Measurements from ENCODE around the gene MYO3B. TPM values are rescaled to one million over a fixed set of nuclear protein-coding genes. Genes with fewer than 3 reads are reported as not detected.

MYO3B gene
- polyA plus RNA-seq, 1 donor (not counting 4 experiments of a cell fraction or from before 2014, with no cell fraction given), result 4.4 TPM

DNA sequence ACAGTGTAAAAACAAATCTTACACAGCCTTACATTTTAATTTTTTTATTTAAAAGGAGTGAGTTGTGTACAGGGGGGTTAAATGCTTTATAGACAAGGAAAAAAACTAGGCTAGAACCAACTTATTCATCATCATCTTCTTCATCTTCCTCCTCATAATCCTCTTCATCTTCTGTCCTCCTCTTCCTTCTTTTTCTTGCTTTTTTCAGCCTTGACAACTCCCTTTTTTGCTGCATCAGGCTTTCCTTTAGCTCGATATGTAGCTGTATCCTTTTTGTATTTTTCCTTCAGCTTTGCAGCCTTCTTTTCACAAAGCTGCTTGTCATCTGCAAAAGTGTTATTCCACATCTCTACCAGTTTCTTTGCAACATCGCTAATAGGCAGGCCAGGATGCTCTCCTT lies 423.5 kb downstream of the MYO3B start:
- H3K4me1 ChIP-seq (ENCODE audit: control insufficient read depth, extremely low read depth, insufficient read depth, low read length), result no peaks in the 10 kb centered on the region
- FAIRE-seq, result no peak
- H3K9me3 ChIP-seq (ENCODE audit: control insufficient read depth, low read depth, low read length), result no peaks in the 10 kb centered on the region
- H3K4me3 ChIP-seq (ENCODE audit: control insufficient read depth in 2 of 3, extremely low read depth in 1 of 3, insufficient read depth in 2 of 3, low read depth in 1 of 3, low read length in 3 of 3), result no peak overlapping the region
- H4K20me1 ChIP-seq (ENCODE audit: control insufficient read depth, extremely low read depth, insufficient read depth, low read length), result no peaks in the 10 kb centered on the region
- no peaks in the 10 kb centered on the region for H3K27me3 ChIP-seq (ENCODE audit: control insufficient read depth, extremely low read depth, insufficient read depth, low read length)
- H3K4me2 ChIP-seq (ENCODE audit: control insufficient read depth, extremely low read depth, insufficient read depth, low read depth, low read length), result no peak overlapping the region
- DNase-seq (ENCODE audit: low read depth, low spot score), result no peak
- H2AFZ ChIP-seq (ENCODE audit: control insufficient read depth, low read length), result no peak overlapping the region
- no peaks in the 10 kb centered on the region for H3K36me3 ChIP-seq (ENCODE audit: control insufficient read depth in 2 of 2, extremely low read depth in 1 of 2, insufficient read depth in 2 of 2, low read length in 2 of 2)
- no peaks in the 10 kb centered on the region for H3K79me2 ChIP-seq (ENCODE audit: control insufficient read depth, insufficient read depth, low read length)
- TF ChIP-seq, protein P1, sequence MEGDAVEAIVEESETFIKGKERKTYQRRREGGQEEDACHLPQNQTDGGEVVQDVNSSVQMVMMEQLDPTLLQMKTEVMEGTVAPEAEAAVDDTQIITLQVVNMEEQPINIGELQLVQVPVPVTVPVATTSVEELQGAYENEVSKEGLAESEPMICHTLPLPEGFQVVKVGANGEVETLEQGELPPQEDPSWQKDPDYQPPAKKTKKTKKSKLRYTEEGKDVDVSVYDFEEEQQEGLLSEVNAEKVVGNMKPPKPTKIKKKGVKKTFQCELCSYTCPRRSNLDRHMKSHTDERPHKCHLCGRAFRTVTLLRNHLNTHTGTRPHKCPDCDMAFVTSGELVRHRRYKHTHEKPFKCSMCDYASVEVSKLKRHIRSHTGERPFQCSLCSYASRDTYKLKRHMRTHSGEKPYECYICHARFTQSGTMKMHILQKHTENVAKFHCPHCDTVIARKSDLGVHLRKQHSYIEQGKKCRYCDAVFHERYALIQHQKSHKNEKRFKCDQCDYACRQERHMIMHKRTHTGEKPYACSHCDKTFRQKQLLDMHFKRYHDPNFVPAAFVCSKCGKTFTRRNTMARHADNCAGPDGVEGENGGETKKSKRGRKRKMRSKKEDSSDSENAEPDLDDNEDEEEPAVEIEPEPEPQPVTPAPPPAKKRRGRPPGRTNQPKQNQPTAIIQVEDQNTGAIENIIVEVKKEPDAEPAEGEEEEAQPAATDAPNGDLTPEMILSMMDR (optimal IDR thresholded peaks at IDR 0.05 in 1 of 3, IDR thresholded peaks at IDR 0.05 in 1 of 3, conservative IDR thresholded peaks at IDR 0.05 in 1 of 3; ENCODE audit: extremely low read depth in 1 of 3, insufficient read depth in 2 of 3, low read length in 3 of 3), result no peak
- no peak for TF ChIP-seq EZH2 (IDR thresholded peaks at IDR 0.05; ENCODE audit: low read length)
- dilution Hi-C loops (cut with MboI; ENCODE audit: extremely low pct_ligation_motif_present, low sequenced_read_pairs), result no loop called here
- no peak overlapping the region for H3K27ac ChIP-seq (ENCODE audit: control insufficient read depth, insufficient read depth, low read length)
- H3K9me1 ChIP-seq (ENCODE audit: control insufficient read depth, extremely low read depth, insufficient read depth, low read length), result no peaks in the 10 kb centered on the region
- H3K9ac ChIP-seq (ENCODE audit: control insufficient read depth, extremely low read depth, insufficient read depth, low read length), result no peak overlapping the region

DNA sequence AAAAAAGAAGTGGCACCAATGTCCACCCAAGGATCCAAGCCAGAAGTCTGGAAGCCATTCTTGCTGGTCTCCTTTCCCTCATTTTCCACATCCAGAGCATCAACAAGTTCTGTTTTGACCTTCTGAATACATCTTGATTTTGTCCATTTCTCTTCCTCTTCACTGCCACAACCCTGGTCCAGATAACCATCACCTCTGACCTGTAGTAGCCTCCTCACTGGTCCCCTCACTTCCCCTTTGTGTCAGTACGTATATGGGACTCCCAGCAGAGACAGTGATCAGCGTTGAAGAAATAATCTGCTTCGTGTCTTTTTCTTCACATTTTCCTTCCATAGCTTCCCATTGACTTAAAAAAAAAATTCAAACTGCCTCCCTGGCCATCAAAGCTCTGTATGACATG lies 427.9 kb downstream of the MYO3B start:
- H3K79me2 ChIP-seq (ENCODE audit: control insufficient read depth, insufficient read depth, low read length), result no peaks in the 10 kb centered on the region
- H3K27me3 ChIP-seq (ENCODE audit: control insufficient read depth, extremely low read depth, insufficient read depth, low read length), result no peaks in the 10 kb centered on the region
- DNase-seq (ENCODE audit: low read depth, low spot score), result no peak
- H3K9me3 ChIP-seq (ENCODE audit: control insufficient read depth, low read depth, low read length), result no peaks in the 10 kb centered on the region
- H3K4me3 ChIP-seq (ENCODE audit: control insufficient read depth in 2 of 3, extremely low read depth in 1 of 3, insufficient read depth in 2 of 3, low read depth in 1 of 3, low read length in 3 of 3), result no peak overlapping the region
- no peak overlapping the region for H3K9ac ChIP-seq (ENCODE audit: control insufficient read depth, extremely low read depth, insufficient read depth, low read length)
- no peak overlapping the region for H3K27ac ChIP-seq (ENCODE audit: control insufficient read depth, insufficient read depth, low read length)
- no peaks in the 10 kb centered on the region for H3K4me1 ChIP-seq (ENCODE audit: control insufficient read depth, extremely low read depth, insufficient read depth, low read length)
- FAIRE-seq, result no peak
- TF ChIP-seq EZH2 (IDR thresholded peaks at IDR 0.05; ENCODE audit: low read length), result no peak
- H3K36me3 ChIP-seq (ENCODE audit: control insufficient read depth in 2 of 2, extremely low read depth in 1 of 2, insufficient read depth in 2 of 2, low read length in 2 of 2), result no peaks in the 10 kb centered on the region
- no peaks in the 10 kb centered on the region for H3K9me1 ChIP-seq (ENCODE audit: control insufficient read depth, extremely low read depth, insufficient read depth, low read length)
- no peak overlapping the region for H3K4me2 ChIP-seq (ENCODE audit: control insufficient read depth, extremely low read depth, insufficient read depth, low read depth, low read length)
- dilution Hi-C loops (cut with MboI; ENCODE audit: extremely low pct_ligation_motif_present, low sequenced_read_pairs), result no loop called here
- no peaks in the 10 kb centered on the region for H4K20me1 ChIP-seq (ENCODE audit: control insufficient read depth, extremely low read depth, insufficient read depth, low read length)
- no peak overlapping the region for H2AFZ ChIP-seq (ENCODE audit: control insufficient read depth, low read length)

DNA sequence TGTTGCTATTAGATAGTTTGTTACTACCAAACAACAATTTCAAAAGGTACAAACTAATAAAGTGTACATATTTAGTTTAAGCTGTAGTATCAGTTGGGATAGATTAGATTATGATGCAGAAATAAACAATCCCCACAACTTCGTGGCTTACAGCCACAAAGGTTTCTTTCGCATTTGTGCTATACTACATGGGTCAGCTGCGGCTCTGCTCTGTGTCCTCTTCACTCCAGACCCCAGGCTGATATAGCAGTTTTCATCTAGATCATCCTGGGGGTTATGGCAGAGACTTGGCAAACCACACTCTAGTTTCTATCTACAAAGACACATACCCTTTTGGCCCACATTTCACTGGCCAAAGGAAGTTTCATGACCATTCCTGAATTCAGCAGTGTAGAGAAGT lies 429.2 kb downstream of the MYO3B start:
- TF ChIP-seq EZH2 (IDR thresholded peaks at IDR 0.05; ENCODE audit: low read length), result no peak
- FAIRE-seq, result no peak
- no peak overlapping the region for H3K9ac ChIP-seq (ENCODE audit: control insufficient read depth, extremely low read depth, insufficient read depth, low read length)

More for the DNA sequence above, 429.2 kb downstream of the MYO3B start:
- Histone ChIP-seq H3K9me3 (ENCODE audit: control insufficient read depth, low read depth, low read length) (no peaks in the 10 kb centered on the region), H3K27me3 (ENCODE audit: control insufficient read depth, extremely low read depth, insufficient read depth, low read length) (no peaks in the 10 kb centered on the region), H3K79me2 (ENCODE audit: control insufficient read depth, insufficient read depth, low read length) (no peaks in the 10 kb centered on the region), H3K9me1 (ENCODE audit: control insufficient read depth, extremely low read depth, insufficient read depth, low read length) (no peaks in the 10 kb centered on the region), H3K4me1 (ENCODE audit: control insufficient read depth, extremely low read depth, insufficient read depth, low read length) (no peaks in the 10 kb centered on the region), H2AFZ (ENCODE audit: control insufficient read depth, low read length) (no peak overlapping the region), H4K20me1 (ENCODE audit: control insufficient read depth, extremely low read depth, insufficient read depth, low read length) (no peaks in the 10 kb centered on the region), H3K27ac (ENCODE audit: control insufficient read depth, insufficient read depth, low read length) (no peak overlapping the region), H3K4me3 (ENCODE audit: control insufficient read depth in 2 of 3, extremely low read depth in 1 of 3, insufficient read depth in 2 of 3, low read depth in 1 of 3, low read length in 3 of 3) (no peak overlapping the region), H3K4me2 (ENCODE audit: control insufficient read depth, extremely low read depth, insufficient read depth, low read depth, low read length) (no peak overlapping the region), H3K36me3 (ENCODE audit: control insufficient read depth in 2 of 2, extremely low read depth in 1 of 2, insufficient read depth in 2 of 2, low read length in 2 of 2) (no peaks in the 10 kb centered on the region)
- no peak for DNase-seq (ENCODE audit: low read depth, low spot score)
- dilution Hi-C loops (cut with MboI; ENCODE audit: extremely low pct_ligation_motif_present, low sequenced_read_pairs), result no loop called here
